ENCODE data around the gene FBXW4. TPM values are rescaled to one million over a fixed set of nuclear protein-coding genes. Genes with fewer than 3 reads are reported as not detected.

The FBXW4 gene
- polyA plus RNA-seq, 1 of the 3 experiments (the other 2 are of a cell fraction), result 27.6 TPM

- no peak overlapping the region for H3K4me2 ChIP-seq
Observed at GRCh38 chr10:101629837-101630632, 64.9 kb downstream of the FBXW4 start.

DNA sequence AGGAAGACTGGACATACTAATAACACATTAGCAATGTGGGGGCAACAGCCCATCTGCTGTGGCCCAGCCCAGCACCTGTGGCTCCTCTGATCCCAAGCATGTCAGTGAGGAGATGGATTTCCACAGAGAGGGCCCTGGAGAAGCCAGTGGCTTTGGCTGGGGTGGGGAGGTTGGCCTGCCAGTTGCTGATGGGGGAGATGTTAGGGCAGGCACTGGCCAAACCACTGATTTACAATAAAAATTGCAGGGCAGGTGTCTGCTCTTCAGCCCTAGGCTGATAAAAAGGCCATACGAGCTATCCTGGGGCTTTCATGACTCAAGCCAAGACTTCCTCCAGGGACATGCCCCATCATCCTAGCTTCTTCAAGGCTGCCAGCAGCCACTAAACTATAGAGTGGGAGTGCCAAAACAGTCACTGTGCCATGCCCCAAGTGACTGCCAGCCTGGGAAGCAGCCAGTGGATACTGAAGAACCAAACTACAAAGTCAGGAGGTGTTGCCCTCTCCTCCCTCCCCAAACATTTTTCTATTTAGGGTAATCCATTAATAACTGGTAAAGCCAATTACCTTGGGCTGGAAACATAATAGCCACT, 69.1 kb downstream of the FBXW4 start:
- CTCF ChIA-PET, result interaction anchor here (0.5 to 2.9 kb wide), 3 partner anchors 23 to 968 kb away, joined by 4 to 7 read pairs (median 5); no protein-coding TSS in a partner anchor
- 100% methylated on average over 1 of the region's 1 CpG for WGBS (ENCODE audit: low lambda C conversion rate)
- no peak for TF ChIP-seq RXRA (IDR thresholded peaks at IDR 0.05; ENCODE audit: borderline replicate concordance, low read depth)
- TF ChIP-seq USF1 (IDR thresholded peaks at IDR 0.05; ENCODE audit: borderline replicate concordance, low read depth), result no peak
- TF ChIP-seq TAF1 (IDR thresholded peaks at IDR 0.05; ENCODE audit: borderline replicate concordance, low read depth, low read length), result no peak
- no peak for TF ChIP-seq MXI1 (IDR thresholded peaks at IDR 0.05; ENCODE audit: low read depth, low read length)
- no peak for TF ChIP-seq IRF3 (IDR thresholded peaks at IDR 0.05; ENCODE audit: low read depth, low read length)
- no peak for TF ChIP-seq POLR2AphosphoS5 (IDR thresholded peaks at IDR 0.05; ENCODE audit: low read depth, low read length)
- TF ChIP-seq FOXJ3 (CRISPR knock-in tag; IDR thresholded peaks at IDR 0.05), result no peak
- no peak for TF ChIP-seq RAD21 (IDR thresholded peaks at IDR 0.05; ENCODE audit: low read length)
- TF ChIP-seq JUND (IDR thresholded peaks at IDR 0.05), result no peak
- TF ChIP-seq MAX (IDR thresholded peaks at IDR 0.05; ENCODE audit: low read depth), result no peak
- TF ChIP-seq RCOR1 (IDR thresholded peaks at IDR 0.05; ENCODE audit: low read length), result no peak
- H3K27ac ChIP-seq (ENCODE audit: low read depth in 2 of 2, low read length in 1 of 2), result no peak overlapping the region
- no peak overlapping the region for H3K9ac ChIP-seq
- H3K4me2 ChIP-seq, result no peak overlapping the region
- no peak overlapping the region for H2AFZ ChIP-seq (ENCODE audit: low read depth)
- no peak for DNase-seq
- H3K4me3 ChIP-seq (ENCODE audit: low read depth in 2 of 2, low read length in 1 of 2), result no peak overlapping the region
- no peaks in the 10 kb centered on the region for H3K9me3 ChIP-seq
- H3K27me3 ChIP-seq (ENCODE audit: insufficient read depth), result no peaks in the 10 kb centered on the region
- no peaks in the 10 kb centered on the region for H4K20me1 ChIP-seq (ENCODE audit: insufficient read depth)
- H3F3A ChIP-seq (replicated peaks; ENCODE audit: insufficient read depth), result no peaks in the 10 kb centered on the region
- H3K4me1 ChIP-seq (ENCODE audit: control insufficient read depth in 1 of 2, insufficient read depth in 2 of 2, low read depth in 1 of 2, low read length in 1 of 2), result peaks cover 0 to 6% of the 10 kb centered on the region in 2 experiments; a peak in 1 of 4 replicates
- peaks cover 15 to 16% of the 10 kb centered on the region in 2 experiments for H3K36me3 ChIP-seq (replicated peaks in 1 of 2; ENCODE audit: control insufficient read depth in 1 of 2, insufficient read depth in 2 of 2, low read length in 1 of 2)
- POLR2A ChIA-PET, result no interaction called here
- H3K79me2 ChIP-seq (ENCODE audit: insufficient read depth), result no peaks in the 10 kb centered on the region
- H3K9me2 ChIP-seq, result no peaks in the 10 kb centered on the region

More at GRCh38 chr10:101629837-101630632, 64.9 kb downstream of the FBXW4 start:
- DNase-seq, result no peak
- peaks cover 0 to 6% of the 10 kb centered on the region in 2 experiments; a peak in 1 of 4 replicates for H3K4me1 ChIP-seq (ENCODE audit: control insufficient read depth in 1 of 2, insufficient read depth in 2 of 2, low read depth in 1 of 2, low read length in 1 of 2)
- ChIA-PET CTCF (interaction anchor here (1.6 to 2.8 kb wide), 3 partner anchors 14 to 151 kb away, joined by 4 to 11 read pairs (median 5); no protein-coding TSS in a partner anchor), POLR2A (no interaction called here)
- H3K36me3 ChIP-seq (replicated peaks in 1 of 2; ENCODE audit: control insufficient read depth in 1 of 2, insufficient read depth in 2 of 2, low read length in 1 of 2), result peaks cover 0 to 10% of the 10 kb centered on the region in 2 experiments
- H3F3A ChIP-seq (replicated peaks; ENCODE audit: insufficient read depth), result no peaks in the 10 kb centered on the region
- no peaks in the 10 kb centered on the region for H3K79me2 ChIP-seq (ENCODE audit: insufficient read depth)
- no peaks in the 10 kb centered on the region for H3K9me3 ChIP-seq
- H3K27ac ChIP-seq (ENCODE audit: low read depth in 2 of 2, low read length in 1 of 2), result no peak overlapping the region
- H3K9me2 ChIP-seq, result no peaks in the 10 kb centered on the region
- no peaks in the 10 kb centered on the region for H4K20me1 ChIP-seq (ENCODE audit: insufficient read depth)
- H3K27me3 ChIP-seq (ENCODE audit: insufficient read depth), result no peaks in the 10 kb centered on the region
- H3K9ac ChIP-seq, result no peak overlapping the region
- H3K4me3 ChIP-seq (ENCODE audit: low read depth in 2 of 2, low read length in 1 of 2), result no peak overlapping the region
- H2AFZ ChIP-seq (ENCODE audit: low read depth), result no peak overlapping the region
- WGBS (ENCODE audit: low lambda C conversion rate), result 88% methylated on average over 13 of the region's 13 CpGs
- TF ChIP-seq, protein P1, sequence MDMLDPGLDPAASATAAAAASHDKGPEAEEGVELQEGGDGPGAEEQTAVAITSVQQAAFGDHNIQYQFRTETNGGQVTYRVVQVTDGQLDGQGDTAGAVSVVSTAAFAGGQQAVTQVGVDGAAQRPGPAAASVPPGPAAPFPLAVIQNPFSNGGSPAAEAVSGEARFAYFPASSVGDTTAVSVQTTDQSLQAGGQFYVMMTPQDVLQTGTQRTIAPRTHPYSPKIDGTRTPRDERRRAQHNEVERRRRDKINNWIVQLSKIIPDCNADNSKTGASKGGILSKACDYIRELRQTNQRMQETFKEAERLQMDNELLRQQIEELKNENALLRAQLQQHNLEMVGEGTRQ (IDR thresholded peaks at IDR 0.05; ENCODE audit: borderline replicate concordance, low read depth, low read length), result no peak
- TF ChIP-seq NFIC (IDR thresholded peaks at IDR 0.05; ENCODE audit: borderline replicate concordance) (no peak), CHD2 (IDR thresholded peaks at IDR 0.05; ENCODE audit: low read length, partially characterized antibody) (no peak), GATA2 (CRISPR knock-in tag; IDR thresholded peaks at IDR 0.05) (no peak), SMC3 (IDR thresholded peaks at IDR 0.05; ENCODE audit: low read depth, low read length) (no peak), ELF1 (IDR thresholded peaks at IDR 0.05) (no peak), FOSL2 (IDR thresholded peaks at IDR 0.05; ENCODE audit: borderline replicate concordance, low read depth) (no peak), MEF2A (IDR thresholded peaks at IDR 0.05; ENCODE audit: borderline replicate concordance, low read depth) (no peak), EZH2phosphoT487 (IDR thresholded peaks at IDR 0.05; ENCODE audit: borderline replicate concordance, low read depth) (no peak)
